ENCODE measurements around the gene NINJ2. TPM values are rescaled to one million over a fixed set of nuclear protein-coding genes. Genes with fewer than 3 reads are reported as not detected.

Gene NINJ2
- polyA plus RNA-seq, 1 of the 3 experiments (the other 2 are of a cell fraction): 0.07 TPM

DNA sequence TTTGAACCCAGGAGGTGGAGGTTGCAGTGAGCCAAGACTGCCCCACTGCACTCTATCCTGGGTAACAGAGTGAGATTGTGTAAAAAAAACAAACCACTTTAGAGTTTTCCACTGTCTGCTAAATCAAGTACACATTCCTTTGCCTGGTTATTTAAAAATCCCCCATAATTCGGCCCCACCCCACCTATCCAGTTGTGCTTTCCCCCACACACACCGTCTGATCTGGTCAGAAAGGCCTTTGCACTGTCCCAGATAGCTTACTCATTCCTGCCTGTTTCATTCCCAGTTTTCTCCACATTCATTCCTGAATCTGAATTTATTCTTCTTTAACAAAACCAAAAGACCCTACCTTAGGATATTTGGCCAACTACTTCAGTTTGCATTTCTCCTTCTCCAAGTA lies 29.5 kb downstream of the NINJ2 start:
- no peaks in the 10 kb centered on the region for H3K9me3 ChIP-seq
- no peaks in the 10 kb centered on the region for H3K36me3 ChIP-seq (replicated peaks in 1 of 2; ENCODE audit: control insufficient read depth in 1 of 2, insufficient read depth in 2 of 2, low read length in 1 of 2)
- ChIA-PET POLR2A (no interaction called here), CTCF (interaction anchor here (0.6 to 1.6 kb wide), 2 partner anchors 13 to 19 kb away, joined by 4 to 5 read pairs; no protein-coding TSS in a partner anchor)
- no peaks in the 10 kb centered on the region for H3K79me2 ChIP-seq (ENCODE audit: insufficient read depth)
- H3K9me2 ChIP-seq: no peaks in the 10 kb centered on the region
- no peak overlapping the region for H3K4me3 ChIP-seq (ENCODE audit: low read depth in 2 of 2, low read length in 1 of 2)
- DNase-seq: no peak
- no peaks in the 10 kb centered on the region for H4K20me1 ChIP-seq (ENCODE audit: insufficient read depth)
- TF ChIP-seq FOXJ3 (CRISPR knock-in tag; IDR thresholded peaks at IDR 0.05) (no peak), SIN3A (IDR thresholded peaks at IDR 0.05; ENCODE audit: borderline replicate concordance, low read depth, low read length) (no peak), GATA2 (CRISPR knock-in tag; IDR thresholded peaks at IDR 0.05) (no peak), JUND (IDR thresholded peaks at IDR 0.05) (no peak), ELF1 (IDR thresholded peaks at IDR 0.05) (no peak), CHD2 (IDR thresholded peaks at IDR 0.05; ENCODE audit: low read length, partially characterized antibody) (no peak), NRF1 (IDR thresholded peaks at IDR 0.05; ENCODE audit: low read depth, low read length) (no peak)
- TF ChIP-seq, protein P1, sequence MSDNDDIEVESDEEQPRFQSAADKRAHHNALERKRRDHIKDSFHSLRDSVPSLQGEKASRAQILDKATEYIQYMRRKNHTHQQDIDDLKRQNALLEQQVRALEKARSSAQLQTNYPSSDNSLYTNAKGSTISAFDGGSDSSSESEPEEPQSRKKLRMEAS (IDR thresholded peaks at IDR 0.05; ENCODE audit: low read depth): no peak
- 66% methylated on average over 2 of the region's 2 CpGs for WGBS (ENCODE audit: low lambda C conversion rate)
- H3K27me3 ChIP-seq (ENCODE audit: insufficient read depth): no peaks in the 10 kb centered on the region
- peaks cover 8% of the 10 kb centered on the region for H3F3A ChIP-seq (replicated peaks; ENCODE audit: insufficient read depth)
- H3K27ac ChIP-seq (ENCODE audit: low read depth in 2 of 2, low read length in 1 of 2): no peak overlapping the region
- H3K9ac ChIP-seq: no peak overlapping the region
- H2AFZ ChIP-seq (ENCODE audit: low read depth): no peak overlapping the region
- H3K4me2 ChIP-seq: no peak overlapping the region
- H3K4me1 ChIP-seq (ENCODE audit: control insufficient read depth in 1 of 2, insufficient read depth in 2 of 2, low read depth in 1 of 2, low read length in 1 of 2): peaks cover 4 to 6% of the 10 kb centered on the region in 2 experiments; a peak in 2 of 4 replicates

DNA sequence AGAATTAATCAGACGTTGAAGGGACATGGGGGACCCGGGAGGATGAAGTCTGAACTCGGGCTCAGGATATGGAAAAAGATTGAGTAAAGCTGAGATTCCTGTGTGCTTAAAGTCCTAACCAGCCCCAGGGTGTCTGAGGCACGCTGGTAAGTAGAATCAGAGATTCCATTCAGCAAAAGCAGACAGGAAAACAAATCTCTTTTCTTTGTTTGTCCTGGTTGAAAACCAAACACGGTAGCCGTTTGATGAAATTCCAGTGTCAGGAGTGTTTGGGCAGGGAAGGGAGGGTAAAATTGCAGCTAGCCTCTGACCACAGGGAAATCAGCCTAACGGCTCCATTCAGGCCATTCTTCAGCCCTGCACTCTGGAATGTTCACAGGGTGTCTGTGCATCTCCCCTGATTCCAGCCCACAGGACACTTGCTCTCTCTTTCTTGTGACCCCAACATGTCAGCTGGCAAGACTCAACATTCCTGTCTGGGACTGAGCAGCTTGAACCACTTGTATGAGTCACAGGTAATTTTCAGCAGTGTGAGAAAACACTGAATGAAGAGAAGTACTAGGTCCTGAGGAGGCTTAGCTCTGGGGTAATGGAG lies 31.0 kb downstream of the NINJ2 start:
- peak overlapping the region; percentile 65 to 77; a peak in 3 of 4 replicates for H3K27ac ChIP-seq (ENCODE audit: low read depth in 2 of 2, low read length in 1 of 2)
- no peaks in the 10 kb centered on the region for H4K20me1 ChIP-seq (ENCODE audit: insufficient read depth)
- H3F3A ChIP-seq (replicated peaks; ENCODE audit: insufficient read depth): peaks cover 8% of the 10 kb centered on the region
- H3K4me3 ChIP-seq (ENCODE audit: low read depth in 2 of 2, low read length in 1 of 2): no peak overlapping the region
- peaks cover 4 to 6% of the 10 kb centered on the region in 2 experiments; a peak in 2 of 4 replicates for H3K4me1 ChIP-seq (ENCODE audit: control insufficient read depth in 1 of 2, insufficient read depth in 2 of 2, low read depth in 1 of 2, low read length in 1 of 2)
- ChIA-PET CTCF (interaction anchor here (1.1 to 1.4 kb wide), 3 partner anchors 12 to 120 kb away, joined by 3 to 4 read pairs (median 4); partner anchors contain the start of gene WNK1), POLR2A (no interaction called here)
- H3K36me3 ChIP-seq (replicated peaks in 1 of 2; ENCODE audit: control insufficient read depth in 1 of 2, insufficient read depth in 2 of 2, low read length in 1 of 2): no peaks in the 10 kb centered on the region
- DNase-seq: no peak
- peak overlapping the region; percentile 83 for H2AFZ ChIP-seq (ENCODE audit: low read depth)
- no peaks in the 10 kb centered on the region for H3K79me2 ChIP-seq (ENCODE audit: insufficient read depth)
- WGBS (ENCODE audit: low lambda C conversion rate): 16% methylated on average over 7 of the region's 7 CpGs
- H3K9ac ChIP-seq: peak overlapping the region; percentile 44; the same call in 1 of the 2 replicates
- no peaks in the 10 kb centered on the region for H3K27me3 ChIP-seq (ENCODE audit: insufficient read depth)
- no peaks in the 10 kb centered on the region for H3K9me3 ChIP-seq
- TF ChIP-seq EP300 (IDR thresholded peaks at IDR 0.05; ENCODE audit: borderline replicate concordance in 1 of 2, low read depth in 1 of 2, low read length in 1 of 2) (no peak), MXI1 (IDR thresholded peaks at IDR 0.05; ENCODE audit: low read depth, low read length) (no peak), RFX5 (IDR thresholded peaks at IDR 0.05; ENCODE audit: low read length) (no peak), POLR2AphosphoS5 (IDR thresholded peaks at IDR 0.05; ENCODE audit: low read depth, low read length) (peak; percentile 24; the same call in 1 of the 2 replicates), JUND (IDR thresholded peaks at IDR 0.05) (peak; percentile 58; the same call in 1 of the 2 replicates), FOSL2 (IDR thresholded peaks at IDR 0.05; ENCODE audit: borderline replicate concordance, low read depth) (peak; percentile 68; the same call in 1 of the 2 replicates), NFIC (IDR thresholded peaks at IDR 0.05; ENCODE audit: borderline replicate concordance) (peak; percentile 49; the same call in 1 of the 2 replicates), RCOR1 (IDR thresholded peaks at IDR 0.05; ENCODE audit: low read length) (no peak), TCF12 (IDR thresholded peaks at IDR 0.05) (peak; percentile 76; the same call in 1 of the 2 replicates), MEF2A (IDR thresholded peaks at IDR 0.05; ENCODE audit: borderline replicate concordance, low read depth) (no peak)
- TF ChIP-seq, protein P2, sequence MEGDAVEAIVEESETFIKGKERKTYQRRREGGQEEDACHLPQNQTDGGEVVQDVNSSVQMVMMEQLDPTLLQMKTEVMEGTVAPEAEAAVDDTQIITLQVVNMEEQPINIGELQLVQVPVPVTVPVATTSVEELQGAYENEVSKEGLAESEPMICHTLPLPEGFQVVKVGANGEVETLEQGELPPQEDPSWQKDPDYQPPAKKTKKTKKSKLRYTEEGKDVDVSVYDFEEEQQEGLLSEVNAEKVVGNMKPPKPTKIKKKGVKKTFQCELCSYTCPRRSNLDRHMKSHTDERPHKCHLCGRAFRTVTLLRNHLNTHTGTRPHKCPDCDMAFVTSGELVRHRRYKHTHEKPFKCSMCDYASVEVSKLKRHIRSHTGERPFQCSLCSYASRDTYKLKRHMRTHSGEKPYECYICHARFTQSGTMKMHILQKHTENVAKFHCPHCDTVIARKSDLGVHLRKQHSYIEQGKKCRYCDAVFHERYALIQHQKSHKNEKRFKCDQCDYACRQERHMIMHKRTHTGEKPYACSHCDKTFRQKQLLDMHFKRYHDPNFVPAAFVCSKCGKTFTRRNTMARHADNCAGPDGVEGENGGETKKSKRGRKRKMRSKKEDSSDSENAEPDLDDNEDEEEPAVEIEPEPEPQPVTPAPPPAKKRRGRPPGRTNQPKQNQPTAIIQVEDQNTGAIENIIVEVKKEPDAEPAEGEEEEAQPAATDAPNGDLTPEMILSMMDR (IDR thresholded peaks at IDR 0.05): no peak
- TF ChIP-seq, protein P3, sequence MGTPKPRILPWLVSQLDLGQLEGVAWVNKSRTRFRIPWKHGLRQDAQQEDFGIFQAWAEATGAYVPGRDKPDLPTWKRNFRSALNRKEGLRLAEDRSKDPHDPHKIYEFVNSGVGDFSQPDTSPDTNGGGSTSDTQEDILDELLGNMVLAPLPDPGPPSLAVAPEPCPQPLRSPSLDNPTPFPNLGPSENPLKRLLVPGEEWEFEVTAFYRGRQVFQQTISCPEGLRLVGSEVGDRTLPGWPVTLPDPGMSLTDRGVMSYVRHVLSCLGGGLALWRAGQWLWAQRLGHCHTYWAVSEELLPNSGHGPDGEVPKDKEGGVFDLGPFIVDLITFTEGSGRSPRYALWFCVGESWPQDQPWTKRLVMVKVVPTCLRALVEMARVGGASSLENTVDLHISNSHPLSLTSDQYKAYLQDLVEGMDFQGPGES (IDR thresholded peaks at IDR 0.05; ENCODE audit: low read depth, low read length): no peak
- TF ChIP-seq, protein P4, sequence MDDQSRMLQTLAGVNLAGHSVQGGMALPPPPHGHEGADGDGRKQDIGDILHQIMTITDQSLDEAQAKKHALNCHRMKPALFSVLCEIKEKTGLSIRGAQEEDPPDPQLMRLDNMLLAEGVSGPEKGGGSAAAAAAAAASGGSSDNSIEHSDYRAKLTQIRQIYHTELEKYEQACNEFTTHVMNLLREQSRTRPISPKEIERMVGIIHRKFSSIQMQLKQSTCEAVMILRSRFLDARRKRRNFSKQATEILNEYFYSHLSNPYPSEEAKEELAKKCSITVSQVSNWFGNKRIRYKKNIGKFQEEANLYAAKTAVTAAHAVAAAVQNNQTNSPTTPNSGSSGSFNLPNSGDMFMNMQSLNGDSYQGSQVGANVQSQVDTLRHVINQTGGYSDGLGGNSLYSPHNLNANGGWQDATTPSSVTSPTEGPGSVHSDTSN (IDR thresholded peaks at IDR 0.05): peak; percentile 63
- TF ChIP-seq, protein P1 (IDR thresholded peaks at IDR 0.05; ENCODE audit: low read depth): 0 out of 2 replicates have a peak, but pooled peaks have one; percentile 5
- H3K9me2 ChIP-seq: no peaks in the 10 kb centered on the region
- peak overlapping the region; percentile 59 for H3K4me2 ChIP-seq
